Measurements from ENCODE around the gene BTN1A1.
A peak's percentile ranks its signal among the peaks of the same experiment; 100 is the strongest.

The BTN1A1 gene

DNA sequence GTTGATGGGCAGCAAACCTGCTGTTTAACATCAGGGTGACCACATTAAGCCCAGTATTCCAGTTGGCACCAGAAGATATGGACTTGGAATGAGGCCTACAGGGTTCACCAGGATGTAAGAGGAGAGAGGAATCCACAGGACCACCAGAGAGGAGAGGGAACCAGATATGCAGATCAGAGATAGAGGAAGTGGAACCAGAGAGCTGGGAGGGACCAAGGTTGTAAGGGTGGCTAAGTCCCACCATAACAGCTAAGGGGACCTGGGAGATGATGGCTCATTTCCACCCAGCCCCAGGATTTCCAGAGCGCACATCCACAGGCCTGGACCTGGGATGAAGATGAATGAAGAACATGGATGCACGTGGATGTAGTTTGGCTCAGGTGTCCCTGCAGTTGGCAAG is 31.3 kb upstream of the BTN1A1 start:
- DNase-seq (ENCODE audit: low read depth, low spot score): no peak
- TF ChIP-seq, protein P1, sequence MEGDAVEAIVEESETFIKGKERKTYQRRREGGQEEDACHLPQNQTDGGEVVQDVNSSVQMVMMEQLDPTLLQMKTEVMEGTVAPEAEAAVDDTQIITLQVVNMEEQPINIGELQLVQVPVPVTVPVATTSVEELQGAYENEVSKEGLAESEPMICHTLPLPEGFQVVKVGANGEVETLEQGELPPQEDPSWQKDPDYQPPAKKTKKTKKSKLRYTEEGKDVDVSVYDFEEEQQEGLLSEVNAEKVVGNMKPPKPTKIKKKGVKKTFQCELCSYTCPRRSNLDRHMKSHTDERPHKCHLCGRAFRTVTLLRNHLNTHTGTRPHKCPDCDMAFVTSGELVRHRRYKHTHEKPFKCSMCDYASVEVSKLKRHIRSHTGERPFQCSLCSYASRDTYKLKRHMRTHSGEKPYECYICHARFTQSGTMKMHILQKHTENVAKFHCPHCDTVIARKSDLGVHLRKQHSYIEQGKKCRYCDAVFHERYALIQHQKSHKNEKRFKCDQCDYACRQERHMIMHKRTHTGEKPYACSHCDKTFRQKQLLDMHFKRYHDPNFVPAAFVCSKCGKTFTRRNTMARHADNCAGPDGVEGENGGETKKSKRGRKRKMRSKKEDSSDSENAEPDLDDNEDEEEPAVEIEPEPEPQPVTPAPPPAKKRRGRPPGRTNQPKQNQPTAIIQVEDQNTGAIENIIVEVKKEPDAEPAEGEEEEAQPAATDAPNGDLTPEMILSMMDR (IDR thresholded peaks at IDR 0.05; ENCODE audit: insufficient read depth, low read length, missing control alignments): no peak
- no peak overlapping the region for H3K4me3 ChIP-seq (ENCODE audit: low read depth, low read length)
- CTCF ChIA-PET: interaction anchor here (0.8 kb wide), 1 partner anchor 35 kb away, joined by 3 read pairs; no protein-coding TSS in a partner anchor
- POLR2A ChIA-PET: no interaction called here

DNA sequence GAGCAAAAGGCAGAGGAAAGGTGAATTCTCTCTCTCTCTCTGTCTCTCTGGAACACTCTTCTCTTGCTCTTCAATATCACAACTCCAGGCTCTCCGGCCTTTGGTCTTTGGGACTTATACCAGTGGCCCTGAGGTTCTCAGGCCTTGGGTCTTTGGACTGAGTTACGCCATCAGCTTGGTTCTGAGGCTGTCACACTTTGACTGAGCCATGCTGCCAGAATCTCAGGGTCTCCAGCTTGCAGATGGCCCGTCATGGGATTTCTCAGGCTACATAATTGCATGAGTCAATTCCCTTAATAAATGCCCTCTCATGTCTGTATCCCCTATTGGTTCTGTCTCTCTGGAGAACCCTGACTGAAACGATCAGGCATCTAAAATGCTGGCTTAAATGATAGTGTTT is 29.5 kb upstream of the BTN1A1 start:
- no peak overlapping the region for H3K4me3 ChIP-seq (ENCODE audit: low read depth, low read length)
- TF ChIP-seq, protein P1 (IDR thresholded peaks at IDR 0.05; ENCODE audit: insufficient read depth, low read length, missing control alignments): no peak
- CTCF ChIA-PET: no interaction called here
- no peak for DNase-seq (ENCODE audit: low read depth, low spot score)
- POLR2A ChIA-PET: no interaction called here

DNA sequence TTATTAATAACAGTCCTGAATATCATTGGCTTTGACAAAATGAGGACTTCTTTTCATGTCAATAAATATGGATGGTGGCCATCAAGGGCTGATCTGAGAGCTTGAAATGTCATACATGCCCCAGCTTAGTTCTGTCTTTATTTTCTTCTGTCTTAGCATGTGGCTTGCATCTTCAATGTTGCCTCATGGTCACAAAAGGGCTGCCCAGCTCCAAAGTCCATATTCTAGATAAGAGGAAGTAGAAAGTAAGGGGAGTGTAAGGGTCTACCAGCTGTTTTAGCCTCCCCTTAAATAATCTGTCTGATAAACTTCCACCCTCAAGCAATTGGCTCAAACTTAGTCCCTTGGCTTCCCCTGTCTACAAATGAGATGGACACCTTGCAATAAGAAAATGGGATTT is 28.1 kb upstream of the BTN1A1 start:
- ChIA-PET POLR2A (interaction anchor here (1.4 kb wide), 1 partner anchor 14 kb away, joined by 4 read pairs; the partner anchor contains the start of gene BTN2A1), CTCF (interaction anchor here (1.4 to 1.5 kb wide), 2 partner anchors 10 to 130 kb away, joined by 3 to 6 read pairs; no protein-coding TSS in a partner anchor)
- no peak overlapping the region for H3K4me3 ChIP-seq (ENCODE audit: low read depth, low read length)
- TF ChIP-seq, protein P1 (IDR thresholded peaks at IDR 0.05; ENCODE audit: insufficient read depth, low read length, missing control alignments): no peak
- no peak for DNase-seq (ENCODE audit: low read depth, low spot score)

DNA sequence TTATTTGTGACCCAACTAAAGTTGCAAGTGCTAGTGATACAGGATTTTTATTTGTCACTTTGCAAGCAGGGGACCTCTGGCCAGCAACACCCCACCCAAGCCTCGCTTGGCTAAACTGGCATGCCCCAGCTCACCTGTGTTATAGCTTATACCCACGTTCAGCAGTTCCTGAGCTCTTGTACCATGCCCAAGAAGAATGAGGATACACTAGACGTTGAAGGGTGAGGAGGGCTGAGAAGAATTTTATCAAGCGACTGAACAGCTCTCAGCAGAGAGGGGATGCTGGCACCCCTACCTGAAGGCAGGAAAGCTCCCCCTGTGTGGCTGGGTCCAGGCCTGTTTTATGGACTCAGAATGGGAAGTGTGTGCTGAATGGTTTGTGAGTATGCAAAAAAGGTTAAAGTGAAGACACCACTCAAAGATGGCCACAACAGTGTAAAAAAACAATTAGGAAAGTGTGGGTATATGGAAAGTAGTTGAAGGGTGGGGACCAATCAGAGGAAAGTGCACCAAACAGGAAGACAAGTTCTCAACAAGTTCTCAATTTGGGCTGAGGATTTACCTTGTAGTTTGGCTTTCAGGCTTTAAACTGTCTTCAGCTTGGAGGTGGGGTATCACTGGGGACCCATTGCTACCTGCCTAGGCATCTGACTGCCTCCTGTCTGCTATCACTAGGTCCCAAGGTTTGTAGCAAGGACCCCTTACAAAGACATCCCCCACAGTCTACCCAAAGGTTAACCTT is 27.4 kb upstream of the BTN1A1 start:
- ChIA-PET POLR2A (interaction anchor here (1.4 kb wide), 1 partner anchor 15 kb away, joined by 4 read pairs; the partner anchor contains the start of gene BTN2A1), CTCF (interaction anchor here (1.4 to 1.8 kb wide), 3 partner anchors 11 to 131 kb away, joined by 3 to 6 read pairs (median 6); no protein-coding TSS in a partner anchor)
- TF ChIP-seq, protein P1 (IDR thresholded peaks at IDR 0.05; ENCODE audit: insufficient read depth, low read length, missing control alignments): no peak
- H3K4me3 ChIP-seq (ENCODE audit: low read depth, low read length): no peak overlapping the region
- DNase-seq (ENCODE audit: low read depth, low spot score): no peak

DNA sequence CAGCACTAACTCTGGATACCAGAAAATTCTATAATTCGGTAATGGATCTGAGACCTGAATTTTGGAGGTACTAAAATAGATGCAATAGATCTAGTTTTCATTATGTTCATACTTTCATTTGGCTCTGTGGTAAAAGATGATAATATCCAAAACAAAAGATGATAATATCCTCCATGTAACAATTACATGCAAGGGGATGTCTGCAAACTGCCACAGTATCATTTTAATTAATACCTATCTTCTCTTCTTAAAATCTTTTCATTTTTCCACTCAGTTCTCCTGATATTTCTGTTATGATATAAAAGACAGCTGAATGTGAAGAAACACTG is 26.7 kb upstream of the BTN1A1 start:
- DNase-seq (ENCODE audit: low read depth, low spot score): no peak
- POLR2A ChIA-PET: interaction anchor here (0.7 to 1.5 kb wide), 2 partner anchors 12 to 65 kb away, joined by 3 to 7 read pairs; partner anchors contain the start of gene HMGN4
- peak overlapping the region; percentile 53 for H3K4me3 ChIP-seq (ENCODE audit: low read depth, low read length)
- CTCF ChIA-PET: interaction anchor here (1.0 to 1.8 kb wide), 3 partner anchors 12 to 133 kb away, joined by 3 to 6 read pairs (median 6); no protein-coding TSS in a partner anchor
- TF ChIP-seq, protein P1 (IDR thresholded peaks at IDR 0.05; ENCODE audit: insufficient read depth, low read length, missing control alignments): no peak

DNA sequence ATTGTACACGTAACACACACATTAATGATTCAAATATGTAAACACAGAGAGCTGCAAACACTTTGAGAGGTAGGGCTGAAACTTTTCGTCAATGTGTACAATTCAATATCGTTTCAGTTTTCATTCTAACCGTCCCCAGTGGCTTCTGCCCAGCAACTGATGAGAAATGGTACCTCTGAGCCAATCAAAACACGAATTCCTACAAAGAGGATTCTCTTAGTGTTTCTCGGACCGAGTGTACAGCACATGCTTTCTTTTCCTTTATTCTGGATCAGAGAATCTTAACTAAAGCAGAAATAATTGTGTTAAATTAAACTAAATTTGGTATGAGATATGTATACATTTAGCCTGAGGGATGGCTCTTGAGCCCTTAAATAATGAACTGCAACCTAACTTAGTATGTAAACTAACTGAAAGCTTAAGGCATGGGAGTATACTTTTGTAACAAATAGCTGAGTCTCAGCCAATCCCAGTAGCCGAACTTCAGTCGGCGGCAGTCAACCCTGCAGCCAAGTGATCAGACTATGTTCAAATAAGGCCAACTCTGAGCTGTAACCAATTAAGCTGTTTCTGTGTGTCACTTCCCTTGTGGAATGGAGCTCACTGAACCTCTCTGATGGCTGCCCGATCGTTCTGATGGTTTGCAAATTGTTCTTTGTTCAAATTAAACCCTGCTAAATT is 26.2 kb upstream of the BTN1A1 start:
- H3K4me3 ChIP-seq (ENCODE audit: low read depth, low read length): peak overlapping the region; percentile 53
- ChIA-PET POLR2A (interaction anchor here (0.6 to 1.5 kb wide), 5 partner anchors 11 to 142 kb away, joined by 3 to 7 read pairs (median 4); partner anchors contain the start of gene HMGN4), CTCF (interaction anchor here (1.0 to 1.8 kb wide), 3 partner anchors 11 to 133 kb away, joined by 3 to 6 read pairs (median 6); no protein-coding TSS in a partner anchor)
- peak; percentile 84 for DNase-seq (ENCODE audit: low read depth, low spot score)
- TF ChIP-seq, protein P1 (IDR thresholded peaks at IDR 0.05; ENCODE audit: insufficient read depth, low read length, missing control alignments): no peak

Data from AG04449 (cell line).